Measurements from ENCODE around the gene STKLD1. TPM values are rescaled to one million over a fixed set of nuclear protein-coding genes. Genes with fewer than 3 reads are reported as not detected.
A peak's percentile ranks its signal among the peaks of the same experiment; 100 is the strongest.

The STKLD1 gene
- total and polyA plus RNA-seq, 9 of the 15 experiments (the other 6 are each of a cell fraction or from before 2014, with no cell fraction given), result 0.10 to 0.65 (median 0.33) TPM; not detected in 2

GRCh38 chr9:133329306-133330156 lies 46.6 kb upstream of the STKLD1 start (continued):
- TF ChIP-seq POLR2AphosphoS2 (IDR thresholded peaks at IDR 0.05; ENCODE audit: low read length) (0 out of 2 replicates have a peak, but pooled peaks have one; percentile 55), FOSL1 (tag; conservative IDR thresholded peaks at IDR 0.05) (0 out of 2 replicates have a peak, but pooled peaks have one; percentile 24), EGR1 (conservative IDR thresholded peaks at IDR 0.05) (0 out of 2 replicates have a peak, but pooled peaks have one; percentile 11), RB1 (IDR thresholded peaks at IDR 0.05; ENCODE audit: low read depth) (peak; percentile 34; the same call in 1 of the 2 replicates)

- H2AFZ ChIP-seq (ENCODE audit: low read depth, low read length), result no peak overlapping the region
- H3K9me3 ChIP-seq (replicated peaks; ENCODE audit: control insufficient read depth, insufficient read depth, low read depth, low read length), result 0 out of 2 replicates have a peak, but pooled peaks cover 1% of the 10 kb centered on the region
- no peak overlapping the region for H3K4me3 ChIP-seq
- peaks cover 52% of the 10 kb centered on the region for H3K36me3 ChIP-seq (ENCODE audit: control insufficient read depth, insufficient read depth, low read length)
- intact Hi-C loops (cut with micrococcal nuclease) (no loop called here), in situ Hi-C loops (cut with MboI) (loop anchor here (5.0 kb wide), 1 partner anchor 144 kb away; no protein-coding TSS in a partner anchor)
- no peak for DNase-seq (ENCODE audit: extremely low read depth in 1 of 4, low spot score in 3 of 4)
- peak overlapping the region in 1 of 2 experiments; percentile 59; a peak in 1 of 4 replicates for H3K9ac ChIP-seq (ENCODE audit: insufficient read depth in 1 of 2, low read depth in 2 of 2, low read length in 2 of 2)
- no peak for ATAC-seq
- TSS peak; percentile 3 for BruUV-seq (replicated peaks)
- H3K4me2 ChIP-seq (ENCODE audit: insufficient read depth, low read length), result no peak overlapping the region
- no peak overlapping the region for H3K27ac ChIP-seq (ENCODE audit: extremely low read depth, low read depth, low read length)
- TF ChIP-seq POLR2G (IDR thresholded peaks at IDR 0.05; ENCODE audit: low read depth, low read length) (peak; percentile 45; the same call in 1 of the 2 replicates), CREB3 (tag; conservative IDR thresholded peaks at IDR 0.05; ENCODE audit: low read depth) (no peak)
- no peak for FAIRE-seq
- peaks cover 35% of the 10 kb centered on the region for H3K79me2 ChIP-seq (ENCODE audit: control insufficient read depth, insufficient read depth, low read length)
- 92% methylated on average over 18 of the region's 19 CpGs for WGBS (ENCODE audit: insufficient coverage, low coverage, missing lambda C conversion rate)
- H4K20me1 ChIP-seq (replicated peaks; ENCODE audit: control insufficient read depth, insufficient read depth, low read length), result peaks cover 4% of the 10 kb centered on the region; the same call in 1 of the 2 replicates
- H3K9me1 ChIP-seq (ENCODE audit: control insufficient read depth, insufficient read depth, low read length), result no peaks in the 10 kb centered on the region
- POLR2A ChIA-PET, result interaction anchor here (0.6 to 3.1 kb wide), 11 partner anchors 8 to 264 kb away, joined by 3 to 16 read pairs (median 4); partner anchors contain the start of genes MED22 and RPL7A
- H3K27me3 ChIP-seq (ENCODE audit: control insufficient read depth in 2 of 2, insufficient read depth in 2 of 2, low read length in 2 of 2), result no peaks in the 10 kb centered on the region; a peak in 1 of 5 replicates
- H3K4me1 ChIP-seq (replicated peaks in 1 of 2; ENCODE audit: control insufficient read depth in 2 of 2, insufficient read depth in 2 of 2, low read length in 2 of 2), result peaks cover 4 to 34% of the 10 kb centered on the region in 2 experiments; a peak in 4 of 5 replicates
- CTCF ChIA-PET (ENCODE audit: low intra/inter-chr PET ratio), result no interaction called here
These were observed 44.9 kb upstream of the STKLD1 start for GRCh38 chr9:133331221-133331620.

All from K562 (cell line).